Activated CD4-positive, alpha-beta T cell treated with anti-CD3 and anti-CD28 coated beads for 4 hours (primary cell): Measurements from ENCODE around the gene UCK2.
A peak's percentile ranks its signal among the peaks of the same experiment; 100 is the strongest.

Experiments
- DNase-seq, 2 donors: peaks; one replicate each; pipeline ENCODE4 v3.0.0-alpha.2; 2020

Gene UCK2

DNA sequence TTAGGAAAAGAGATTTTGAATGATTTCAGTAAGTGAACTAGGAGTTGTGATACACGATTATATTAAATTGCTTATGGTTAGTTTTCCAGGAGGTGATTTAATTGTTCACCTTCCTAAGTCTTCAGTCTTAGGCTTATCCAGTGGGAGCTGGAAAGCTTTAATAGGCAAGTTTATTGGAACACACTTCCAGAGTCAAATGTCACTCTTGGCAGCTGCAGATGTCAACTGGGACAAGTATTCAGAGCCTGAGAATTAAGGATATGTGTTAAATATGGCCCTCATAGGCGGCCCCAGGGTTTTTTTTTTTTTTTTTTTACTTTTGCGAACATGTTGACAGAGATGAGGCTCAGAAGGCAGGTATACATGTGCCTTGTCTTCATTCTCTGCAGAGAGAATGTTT lies 29.2 kb downstream of the UCK2 start:
- DNase-seq, result no peak

DNA sequence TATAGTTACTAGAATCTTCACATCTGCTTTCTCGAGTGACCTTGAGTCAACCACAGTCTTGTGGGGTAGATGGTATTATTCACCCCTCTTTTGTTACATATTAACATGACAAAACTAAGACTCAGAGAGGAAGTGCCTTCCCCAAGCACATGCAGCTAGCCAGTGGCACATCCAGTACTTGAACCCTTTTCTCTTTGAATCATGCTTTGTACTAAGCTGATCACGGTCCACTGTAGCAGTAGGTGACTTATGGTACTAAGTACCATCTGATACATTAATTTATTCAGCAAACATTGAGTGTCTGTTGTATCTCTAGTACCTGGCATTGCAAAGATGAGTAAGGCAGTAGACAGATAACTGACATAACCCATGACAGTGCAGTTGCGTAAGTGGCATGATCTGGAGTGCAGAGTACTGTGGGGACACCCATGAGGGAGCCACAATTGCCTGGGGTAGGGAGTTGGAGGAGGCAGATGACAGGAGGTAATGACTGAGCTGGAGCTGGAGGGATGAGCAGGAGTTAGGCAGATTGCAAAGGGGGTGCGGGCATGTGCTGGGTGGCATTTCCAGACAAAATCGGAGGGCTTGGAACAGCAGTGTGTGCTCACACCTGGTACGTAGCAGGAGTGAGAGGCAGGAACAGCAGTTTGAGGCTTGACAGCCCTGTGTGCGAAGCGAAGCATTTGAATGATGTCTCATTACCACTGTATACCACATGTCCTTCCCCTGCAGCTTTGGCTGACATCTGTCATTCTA lies 29.8 kb downstream of the UCK2 start:
- DNase-seq, result no peak

DNA sequence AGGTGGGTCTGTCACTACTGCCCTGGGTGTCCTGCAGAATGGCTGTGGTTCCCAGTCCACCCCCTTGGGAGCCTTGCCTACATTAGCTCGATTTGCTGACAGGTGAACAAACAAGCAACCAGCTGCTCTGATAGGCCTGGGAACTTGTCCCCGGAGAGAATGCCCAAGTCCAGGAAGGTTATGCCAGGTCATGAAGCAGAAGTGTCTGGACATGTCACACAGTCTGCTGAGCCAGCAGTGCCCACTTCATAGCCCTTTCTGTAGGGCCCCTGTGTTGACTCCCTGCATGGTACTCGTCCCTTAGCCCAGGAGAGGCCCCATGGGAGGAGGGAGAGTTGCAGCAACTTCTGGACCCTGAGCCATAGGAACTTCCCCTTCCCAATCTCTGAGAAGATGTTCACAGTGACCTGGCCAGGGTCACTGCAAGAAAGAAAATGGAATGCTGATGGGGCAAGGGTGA lies 31.0 kb downstream of the UCK2 start:
- DNase-seq, result no peak

DNA sequence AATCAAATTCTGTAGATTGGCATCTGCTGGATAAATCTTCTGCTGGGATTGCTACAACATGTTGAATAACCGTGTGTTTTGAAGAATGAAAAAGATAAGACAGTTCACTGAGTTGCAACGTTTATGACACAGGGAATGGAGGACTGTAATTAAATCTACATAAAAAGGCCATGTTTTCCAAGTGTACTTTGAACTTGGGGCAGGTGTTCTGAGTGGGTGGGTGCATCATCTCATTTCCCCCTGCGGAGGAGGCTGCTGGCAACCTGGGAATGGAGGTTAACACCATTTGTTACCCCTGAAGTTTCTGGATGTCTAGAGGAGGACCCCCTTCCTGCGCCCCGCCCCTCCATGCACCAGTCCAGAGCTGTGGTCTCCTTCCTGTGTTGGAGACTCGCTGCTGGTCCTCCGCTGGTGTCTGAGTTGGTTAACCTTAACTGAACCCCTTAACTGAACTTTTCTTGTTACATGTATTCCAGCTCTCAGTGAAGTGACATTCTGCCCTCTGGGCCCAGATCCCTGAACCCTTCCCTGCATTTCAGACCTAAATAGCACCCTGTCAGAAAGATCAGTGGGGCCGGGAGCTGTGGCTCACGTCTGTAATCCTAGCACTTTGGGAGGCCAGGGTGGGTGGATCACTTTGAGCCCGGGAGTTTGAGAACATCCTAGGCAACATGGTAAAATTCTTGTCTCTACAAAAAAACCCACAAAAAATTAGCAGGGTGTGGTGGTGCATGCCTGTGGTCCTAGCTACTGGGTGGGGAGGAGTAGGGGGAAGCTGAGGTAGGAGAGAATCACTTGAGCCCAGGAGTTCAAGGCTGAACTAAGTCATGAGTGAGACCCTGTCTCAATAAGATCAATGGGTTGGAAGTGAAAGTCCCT lies 31.8 kb downstream of the UCK2 start:
- no peak for DNase-seq

DNA sequence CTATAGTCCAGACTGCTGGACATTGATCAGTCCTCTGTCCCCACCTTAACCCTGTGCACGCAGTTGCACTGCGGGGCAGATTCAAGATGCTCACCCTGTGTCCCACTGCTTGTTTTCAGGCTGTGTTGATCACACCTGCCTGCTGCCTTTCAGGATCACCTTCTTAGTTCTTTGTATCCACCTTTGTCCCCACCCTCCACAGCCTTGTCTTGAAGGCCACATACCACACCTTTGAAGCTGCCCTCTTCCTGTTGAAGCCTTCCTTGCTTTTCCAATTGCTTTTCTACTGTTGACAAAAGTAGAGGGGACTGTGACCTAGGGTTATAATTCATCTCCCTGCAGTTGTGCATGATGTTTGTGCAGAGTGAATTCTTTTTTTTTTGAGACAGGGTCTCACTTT lies 32.7 kb downstream of the UCK2 start:
- no peak for DNase-seq

DNA sequence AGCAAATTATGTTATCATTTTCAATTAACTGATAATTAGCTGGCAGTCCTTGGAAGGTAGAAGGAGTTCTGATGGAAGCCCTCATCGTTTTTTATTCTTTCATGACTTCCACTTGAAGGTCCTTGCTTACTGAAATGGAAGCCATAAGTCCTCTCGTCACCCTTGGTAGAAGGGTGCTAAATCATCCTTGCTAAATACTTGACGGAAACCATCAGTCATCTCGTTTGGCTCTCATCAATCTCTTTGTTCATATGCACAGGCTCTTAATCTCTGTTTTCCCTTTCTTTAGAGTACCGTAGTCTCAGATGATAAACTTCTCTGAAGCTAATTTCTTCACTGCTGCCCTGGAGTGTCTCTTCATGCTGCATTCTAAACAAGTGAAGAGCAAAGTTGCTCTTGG lies 34.5 kb downstream of the UCK2 start:
- DNase-seq, result no peak

DNA sequence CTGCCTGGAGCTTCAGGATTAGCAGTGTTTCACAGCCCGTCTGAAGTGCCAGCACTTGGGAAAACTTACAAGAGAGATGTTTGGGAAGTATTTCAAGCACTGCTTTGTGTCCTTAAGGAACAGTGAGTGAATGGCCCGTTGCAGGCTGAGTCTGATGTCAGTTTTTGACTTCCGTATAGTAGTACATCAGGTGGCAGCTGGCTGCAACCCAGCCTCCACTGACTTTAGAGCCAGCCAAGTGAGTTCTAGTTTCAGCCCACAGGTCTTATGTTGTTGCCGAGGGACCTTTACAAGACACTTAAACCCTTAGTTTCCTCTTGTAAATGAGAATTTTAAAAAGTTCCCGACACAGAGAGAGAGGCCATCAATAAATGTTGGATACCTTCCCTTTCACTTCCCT lies 35.0 kb downstream of the UCK2 start:
- no peak for DNase-seq

DNA sequence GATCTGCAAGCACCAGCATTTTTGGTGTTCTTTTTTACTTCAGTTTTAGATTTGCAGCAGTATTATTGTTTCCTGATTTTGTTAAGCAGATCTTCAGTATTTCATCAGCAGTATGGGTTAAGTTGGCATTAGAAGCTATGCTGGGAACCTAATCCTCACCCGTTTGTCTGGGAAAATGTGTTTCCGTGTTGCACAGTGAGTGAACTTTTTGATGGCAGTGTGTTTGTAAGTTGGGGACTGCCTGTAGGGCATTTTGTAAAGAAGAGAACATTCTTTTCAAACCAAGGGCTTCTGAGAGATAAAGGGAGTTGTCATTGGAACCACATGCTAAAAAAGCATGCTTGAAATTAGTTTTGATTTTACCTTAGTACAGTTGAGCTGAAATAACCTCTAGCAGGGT lies 35.9 kb downstream of the UCK2 start:
- DNase-seq, result no peak

DNA sequence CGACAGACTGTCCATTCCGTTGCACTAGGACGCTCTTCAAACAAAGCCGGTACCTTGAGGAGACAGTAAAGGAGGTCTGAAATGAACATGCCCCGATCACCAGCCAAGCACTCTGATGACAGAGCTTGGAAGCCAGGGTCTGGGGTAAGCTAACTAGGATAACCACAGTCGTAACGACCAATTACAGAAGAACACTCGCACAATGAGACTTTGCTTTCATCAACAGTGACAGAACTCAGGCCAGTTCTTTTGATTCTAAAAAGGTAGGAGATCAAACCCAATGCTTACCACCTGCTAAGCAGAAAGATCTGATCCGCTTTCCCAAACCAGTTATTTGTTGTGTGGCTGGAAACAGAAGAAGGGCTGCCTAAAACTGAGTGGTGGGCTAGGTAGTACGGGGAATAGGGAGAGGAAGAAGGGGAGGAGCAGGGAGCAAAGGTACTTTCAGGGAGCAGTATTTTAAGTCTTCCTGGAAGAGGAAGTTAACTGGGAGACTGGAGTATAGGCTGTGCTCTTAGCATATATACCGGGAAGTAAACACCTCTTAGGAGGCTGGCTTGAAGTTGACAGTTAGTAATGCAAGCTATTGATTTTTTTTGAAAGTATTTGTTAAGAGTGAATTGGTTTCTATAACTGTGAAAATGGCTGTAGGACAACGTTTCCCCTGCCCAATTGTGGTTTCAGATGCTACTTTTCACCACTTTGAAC lies 38.4 kb downstream of the UCK2 start:
- DNase-seq, result no peak

DNA sequence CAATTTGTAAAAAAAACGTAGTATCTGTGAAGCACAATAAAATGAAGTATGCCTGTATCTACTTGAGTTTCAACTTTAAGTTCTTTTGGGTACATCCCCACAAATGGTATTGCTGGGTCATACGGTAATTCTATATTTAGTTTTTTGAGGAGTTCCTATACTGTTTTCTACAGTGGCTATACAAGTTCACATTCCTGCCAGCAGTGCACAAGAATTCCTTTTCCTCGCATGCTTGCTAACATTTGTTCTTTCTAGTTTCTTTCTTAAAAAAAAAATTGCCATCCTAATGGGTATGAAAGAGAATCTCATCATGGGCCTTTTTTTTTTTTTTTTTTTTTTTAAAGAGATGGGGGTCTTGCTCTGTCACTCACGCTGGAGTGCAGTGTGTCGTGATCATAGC lies 41.9 kb downstream of the UCK2 start:
- no peak for DNase-seq

DNA sequence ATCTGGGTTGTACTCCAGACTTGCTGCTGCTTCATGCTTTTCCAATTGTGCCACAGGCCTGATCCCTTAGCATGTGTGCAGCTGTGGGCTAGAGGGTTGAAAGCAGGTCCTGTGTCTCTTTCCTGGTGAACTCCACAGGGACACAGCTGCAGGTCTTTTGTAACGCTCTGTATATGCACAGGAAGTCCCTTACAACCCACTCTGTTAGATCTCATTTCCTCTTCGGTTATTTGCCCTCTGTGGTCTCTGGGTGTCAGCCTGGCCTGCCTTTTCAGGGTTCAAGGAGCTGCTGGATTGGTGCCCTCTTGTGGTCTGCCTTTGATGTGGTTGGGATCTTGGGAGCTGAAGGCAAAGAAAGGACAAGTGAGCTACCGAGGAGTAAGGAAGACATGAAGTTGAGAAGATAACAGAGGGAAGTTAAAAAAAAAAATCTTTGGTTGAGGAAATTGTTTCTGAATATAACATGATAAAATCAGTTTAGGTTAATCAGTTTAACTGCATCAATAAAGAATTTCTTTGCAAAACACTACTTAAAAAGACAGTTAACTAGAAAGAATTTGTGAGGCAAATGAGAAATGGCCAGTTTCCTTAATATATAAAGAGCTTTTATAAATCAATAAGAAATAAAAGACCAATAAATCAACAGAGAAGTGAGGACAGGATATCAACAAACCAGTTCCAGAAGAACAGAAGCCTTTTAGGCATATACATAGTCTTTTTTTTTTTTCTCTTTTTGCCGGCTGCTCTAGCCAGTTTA lies 44.1 kb downstream of the UCK2 start:
- peak; percentile 16 to 43 for DNase-seq

DNA sequence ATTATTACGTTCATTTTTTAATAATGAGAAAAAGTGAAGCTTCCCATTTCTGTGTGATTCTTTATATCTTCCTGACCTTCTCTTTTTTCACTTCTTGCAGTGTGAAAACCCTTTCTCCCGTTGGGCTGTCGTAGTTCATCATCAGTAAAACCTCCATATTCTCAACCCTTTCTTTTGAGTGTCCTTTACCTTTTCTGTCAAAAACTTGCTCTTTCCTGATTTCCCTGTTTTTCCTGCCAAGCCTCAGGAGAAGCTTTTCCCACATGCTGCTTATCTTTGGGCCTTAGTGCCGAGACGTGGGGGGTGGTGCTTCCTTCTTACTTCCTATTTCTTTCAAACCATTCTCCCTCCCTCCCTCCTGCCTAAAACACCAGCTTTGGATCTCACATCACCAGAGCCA lies 46.1 kb downstream of the UCK2 start:
- no peak for DNase-seq

DNA sequence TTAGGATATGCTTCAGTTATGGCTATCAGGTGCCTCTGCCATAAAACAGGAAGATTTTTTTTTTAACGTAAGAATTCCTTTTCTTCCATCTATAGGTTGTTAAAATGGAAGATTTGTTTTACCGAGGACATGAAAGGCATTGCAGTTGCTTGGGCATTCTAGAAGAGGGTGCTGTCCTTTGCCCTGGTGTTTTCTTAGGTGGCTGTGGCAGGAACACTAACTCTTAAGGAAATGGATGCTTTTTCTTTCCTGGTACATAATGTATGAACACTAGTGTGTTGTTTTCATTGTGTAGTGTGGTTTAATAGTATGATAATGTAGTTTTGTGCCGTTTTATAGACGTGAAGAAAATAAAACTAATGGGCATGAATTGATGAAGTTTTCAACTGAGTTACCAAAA lies 47.2 kb downstream of the UCK2 start:
- no peak for DNase-seq

DNA sequence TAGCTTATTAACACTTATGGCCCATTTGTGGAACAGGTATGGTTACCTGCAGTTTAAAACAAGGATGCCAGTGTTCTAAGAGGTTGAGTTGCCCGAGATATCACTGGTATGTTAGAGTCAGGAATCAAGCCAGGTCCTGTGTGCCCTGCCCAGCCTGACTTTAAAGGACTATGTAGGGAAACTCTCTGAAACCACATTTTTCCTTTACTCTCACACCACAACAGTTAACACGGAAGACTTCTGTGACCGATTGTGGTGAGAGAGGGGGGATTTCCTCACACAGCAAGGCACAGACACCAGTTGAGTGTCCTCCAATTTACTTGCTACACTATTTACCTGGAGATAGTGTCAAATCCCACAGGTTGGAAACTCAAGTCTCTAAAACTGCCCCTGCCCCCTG lies 47.8 kb downstream of the UCK2 start:
- DNase-seq, result no peak

DNA sequence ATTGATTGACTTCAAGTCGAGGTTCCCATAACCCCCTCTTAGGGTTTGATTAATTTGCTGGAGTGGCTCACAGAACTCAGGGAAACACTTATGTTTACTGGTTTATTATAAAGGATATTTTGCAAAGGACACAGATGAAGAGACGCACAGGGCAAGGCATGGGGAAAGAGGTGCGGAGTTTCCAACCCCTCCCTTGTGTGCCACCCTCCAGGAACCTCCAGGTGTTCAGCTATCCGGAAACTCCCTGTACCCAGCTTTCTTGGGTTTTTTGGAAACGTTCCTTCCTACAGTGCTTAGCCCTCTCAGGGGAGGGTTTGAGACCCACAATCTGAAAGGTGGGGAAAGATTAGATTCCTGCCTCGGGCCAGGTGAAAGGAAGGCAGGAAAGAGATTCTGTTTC lies 48.2 kb downstream of the UCK2 start:
- DNase-seq, result no peak

DNA sequence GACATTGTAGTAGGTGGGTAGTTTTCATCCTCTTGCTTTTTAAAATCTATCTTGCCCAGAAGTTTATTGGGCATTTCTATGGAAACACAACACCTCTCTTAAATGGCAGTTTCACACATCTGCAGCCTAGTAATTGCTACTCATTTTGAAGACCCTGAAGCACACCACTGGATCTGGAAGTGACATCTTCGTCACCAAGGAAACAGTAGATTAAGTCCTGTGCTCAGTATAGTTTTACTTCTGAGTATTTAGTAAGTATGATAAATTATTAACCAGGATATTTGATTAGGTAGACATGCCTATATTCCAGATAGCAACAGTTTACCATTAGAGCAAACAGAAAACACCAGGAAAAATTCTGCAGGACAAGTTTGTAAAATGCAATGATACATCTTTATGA lies 48.7 kb downstream of the UCK2 start:
- DNase-seq, result no peak

DNA sequence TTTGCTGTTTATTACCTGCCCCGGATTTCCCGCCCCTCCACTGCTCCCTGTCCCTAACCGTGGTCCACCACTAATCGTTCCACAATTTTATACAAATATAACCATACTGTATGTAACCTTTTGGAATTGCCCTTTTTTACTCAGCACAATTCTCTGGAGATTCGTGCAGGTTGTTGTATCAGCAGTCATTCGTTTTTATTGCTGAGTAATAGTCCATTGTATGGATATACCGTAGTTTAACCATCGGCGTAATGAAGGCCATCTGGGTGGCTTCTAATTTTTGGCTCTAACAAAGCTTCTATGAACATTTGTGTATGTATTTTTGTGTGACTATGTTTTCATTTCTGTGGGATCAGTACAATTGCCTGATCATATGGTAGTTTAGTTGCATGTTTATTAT lies 50.0 kb downstream of the UCK2 start:
- no peak for DNase-seq

DNA sequence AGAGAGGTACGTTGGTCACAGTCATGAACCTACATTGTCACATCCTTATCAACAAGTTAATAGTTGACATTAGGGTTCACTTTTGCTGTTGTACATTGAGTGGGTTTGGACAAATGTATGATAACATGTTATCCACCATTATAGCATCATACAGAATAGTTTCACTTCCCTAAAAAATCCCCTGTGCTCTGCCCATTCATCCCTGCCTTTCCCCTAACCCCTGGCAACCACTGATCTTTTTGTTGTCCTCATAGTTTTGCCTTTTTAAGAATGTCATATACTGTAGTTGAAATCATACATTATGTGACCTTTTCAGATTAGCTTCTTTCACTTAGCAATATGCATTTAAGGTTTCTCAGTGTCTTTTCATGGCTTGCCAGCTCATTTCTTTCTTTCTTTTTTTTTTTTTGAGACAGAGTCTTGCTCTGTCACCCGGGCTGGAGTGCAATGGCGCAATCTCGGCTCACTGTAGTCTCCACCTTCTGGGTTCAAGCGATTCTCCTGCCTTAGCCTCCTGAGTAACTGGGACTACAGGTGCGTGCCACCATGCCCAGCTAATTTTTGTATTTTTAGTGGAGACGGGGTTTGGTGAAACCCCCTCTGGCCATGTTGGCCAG lies 50.6 kb downstream of the UCK2 start:
- no peak for DNase-seq

DNA sequence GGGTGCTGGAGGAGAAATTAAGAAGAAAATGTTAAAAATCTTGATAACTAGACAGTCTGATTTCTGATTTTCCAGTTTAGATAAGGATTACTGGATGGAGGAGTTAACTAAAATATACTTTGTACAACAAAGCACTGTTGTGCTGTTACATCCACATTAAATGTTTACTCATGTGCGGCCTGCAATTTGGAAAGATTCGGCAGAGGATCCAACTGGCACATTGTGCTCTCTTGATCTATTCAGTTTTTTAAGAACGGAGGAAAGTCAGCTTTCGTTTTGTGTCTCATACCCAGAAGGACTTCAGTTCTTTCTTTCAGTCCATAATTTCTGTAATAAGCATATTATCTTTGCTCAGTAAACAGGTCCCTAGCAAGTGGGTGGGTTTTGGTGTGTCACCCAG lies 52.5 kb downstream of the UCK2 start:
- DNase-seq, result no peak

DNA sequence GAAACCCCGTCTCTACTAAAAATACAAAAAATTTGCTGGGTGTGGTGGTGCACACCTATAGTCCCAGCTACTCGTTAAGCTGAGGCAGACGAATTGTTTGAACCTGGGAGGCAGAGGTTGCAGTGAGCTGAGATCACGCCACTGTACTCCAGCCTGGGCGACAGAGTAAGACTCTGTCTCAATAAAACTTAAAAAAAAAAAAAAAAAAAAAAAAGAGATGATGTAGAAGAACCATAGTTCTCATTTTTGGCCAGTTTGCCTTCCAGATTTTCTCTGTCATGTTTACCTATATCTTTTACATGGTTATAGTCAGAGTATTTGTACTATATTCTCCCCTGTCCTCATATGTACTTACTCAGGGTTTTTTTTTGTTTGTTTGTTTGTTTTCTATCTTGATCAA lies 53.6 kb downstream of the UCK2 start:
- no peak for DNase-seq

DNA sequence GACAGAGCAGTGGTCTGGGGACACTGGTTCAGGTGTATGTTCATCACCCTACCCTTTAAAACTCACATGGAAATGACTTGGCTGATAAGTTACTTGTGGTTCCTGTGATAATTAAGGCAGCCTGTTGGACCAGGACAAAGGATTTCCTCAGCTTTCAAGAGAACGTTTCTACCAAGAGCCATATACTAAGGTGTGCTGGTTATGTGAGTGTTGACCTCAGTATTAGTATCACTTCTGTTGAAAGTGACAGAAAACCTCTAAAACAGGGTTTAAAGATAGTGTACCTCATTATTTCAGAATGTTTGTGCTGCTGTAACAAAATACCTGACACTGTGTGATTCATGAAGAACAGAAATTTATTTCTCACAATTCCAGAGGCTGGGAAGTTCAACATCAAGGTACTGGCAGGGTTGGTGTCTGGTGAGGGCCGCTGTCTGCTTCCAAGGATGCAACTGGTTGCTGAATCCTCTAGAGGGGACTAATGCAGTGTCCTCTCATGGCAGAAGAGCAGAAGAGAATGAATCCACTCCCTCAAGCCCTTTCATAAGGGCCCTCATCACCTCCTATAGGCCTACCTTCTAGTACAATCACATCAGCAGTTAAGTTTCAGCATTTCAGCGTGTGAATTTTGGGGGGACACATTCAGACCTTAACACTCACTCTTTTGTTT lies 54.9 kb downstream of the UCK2 start:
- DNase-seq, result no peak

DNA sequence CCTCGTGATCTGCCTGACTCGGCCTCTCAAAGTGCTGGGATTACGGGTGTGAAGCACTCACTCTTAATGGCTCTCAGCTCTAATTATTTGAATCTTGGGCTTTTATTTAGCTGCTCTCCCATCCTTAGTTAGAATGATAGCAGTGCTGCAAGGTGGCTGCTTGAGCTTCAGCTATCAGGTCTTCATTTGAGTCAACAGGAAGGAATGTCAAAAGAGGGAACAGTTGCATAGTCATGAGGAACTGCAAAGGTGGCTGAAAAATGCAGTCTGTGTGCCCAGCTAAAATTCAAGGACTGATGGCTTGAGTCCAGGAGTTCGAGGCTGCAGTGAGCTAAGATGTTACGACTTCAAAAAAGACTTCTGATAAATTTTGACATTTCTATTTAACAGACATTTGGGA lies 55.6 kb downstream of the UCK2 start:
- no peak for DNase-seq
